ENCODE measurements around the gene SH3BP4. TPM values are rescaled to one million over a fixed set of nuclear protein-coding genes. Genes with fewer than 3 reads are reported as not detected.

Gene SH3BP4
- total and polyA plus RNA-seq, 2 of the 13 experiments (the other 11 are each of a cell fraction or from before 2014, with no cell fraction given), result 34.6 to 99.1 TPM

DNA sequence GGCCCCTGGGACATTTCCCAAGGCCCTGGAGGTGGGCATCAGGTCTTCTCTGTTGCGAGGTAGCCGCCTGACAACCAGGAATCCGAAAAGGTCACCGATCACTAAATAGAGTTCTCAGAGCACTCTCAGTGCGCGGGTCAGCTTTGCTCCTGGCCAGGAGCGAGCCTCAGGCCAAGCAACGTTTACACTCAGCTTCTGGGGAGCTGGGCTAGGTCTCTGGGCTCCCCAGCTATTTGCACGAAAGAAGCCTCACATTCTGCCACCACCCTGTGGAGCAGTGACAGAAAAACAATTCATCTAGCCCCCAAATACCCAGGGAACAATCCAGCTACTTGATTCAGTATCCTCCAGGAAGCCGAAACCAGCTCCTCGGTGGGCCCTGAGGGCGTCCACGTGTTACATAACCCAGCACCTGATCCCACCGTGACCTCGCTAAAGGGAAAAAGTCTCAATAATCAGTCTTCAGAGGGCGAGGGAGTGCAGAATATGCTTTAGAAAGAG is 3.3 kb downstream of the SH3BP4 start:
- peaks cover 61% of the 10 kb centered on the region for H4K20me1 ChIP-seq (ENCODE audit: insufficient read depth, low read length)
- no peak for ATAC-seq
- H3K36me3 ChIP-seq (replicated peaks in 1 of 2; ENCODE audit: control insufficient read depth in 1 of 2, insufficient read depth in 2 of 2, low read length in 2 of 2), result peaks cover 4 to 24% of the 10 kb centered on the region in 2 experiments; a peak in 4 of 5 replicates
- peaks cover 81% of the 10 kb centered on the region for H3K4me1 ChIP-seq (ENCODE audit: insufficient read depth, low read length)
- 76% methylated on average over 16 of the region's 16 CpGs for WGBS (ENCODE audit: low lambda C conversion rate)
- in situ Hi-C loops (cut with HindIII; ENCODE audit: extremely low pct_ligation_motif_present, low pct_unique_long_range_greater_than_20kb), result no loop called here
- no peak for DNase-seq (ENCODE audit: low spot score)
- ChIA-PET POLR2A (interaction anchor here (0.7 to 8.7 kb wide), 9 partner anchors 10 to 279 kb away, joined by 3 to 53 read pairs (median 5); no protein-coding TSS in a partner anchor), CTCF (ENCODE audit: low intra/inter-chr PET ratio, low total read pairs) (no interaction called here)
- no TSS peak for BruUV-seq (replicated peaks)
- H3K4me3 ChIP-seq (replicated peaks in 1 of 3; ENCODE audit: insufficient read depth in 1 of 3, low read depth in 2 of 3, low read length in 3 of 3), result peak overlapping the region; percentile 74 to 93 (median 76)
- H3K4me2 ChIP-seq (ENCODE audit: low read depth, low read length), result peak overlapping the region; percentile 92
- H2AFZ ChIP-seq (ENCODE audit: low read length), result no peak overlapping the region
- no peaks in the 10 kb centered on the region; a peak in 2 of 5 replicates for H3K27me3 ChIP-seq (ENCODE audit: control insufficient read depth in 1 of 2, insufficient read depth in 2 of 2, low read length in 2 of 2)
- H3K79me2 ChIP-seq (ENCODE audit: insufficient read depth, low read length), result peaks cover 80% of the 10 kb centered on the region
- peak overlapping the region; percentile 78; the same call in 1 of the 2 replicates for H3K9ac ChIP-seq (ENCODE audit: insufficient read depth, low read depth, low read length)
- H3K27ac ChIP-seq (ENCODE audit: extremely low read length, insufficient read depth, low read length), result peak overlapping the region; percentile 56
- no peaks in the 10 kb centered on the region for H3K9me3 ChIP-seq (ENCODE audit: low read length)
- intact Hi-C loops (cut with micrococcal nuclease; ENCODE audit: unreplicated experiment), result loop anchor here (2.0 kb wide), 3 partner anchors 22 to 404 kb away; no protein-coding TSS in a partner anchor
- FAIRE-seq, result no peak
- TF ChIP-seq ZNF20 (CRISPR knock-in tag; IDR thresholded peaks at IDR 0.05) (no peak), PHF8 (CRISPR knock-in tag; IDR thresholded peaks at IDR 0.05) (peak; percentile 3; the same call in 1 of the 2 replicates), TBX2 (CRISPR knock-in tag; IDR thresholded peaks at IDR 0.05; ENCODE audit: borderline replicate concordance) (0 out of 2 replicates have a peak, but pooled peaks have one; percentile 10), FOXK2 (IDR thresholded peaks at IDR 0.05) (no peak), POLR2AphosphoS5 (IDR thresholded peaks at IDR 0.05; ENCODE audit: low read depth, low read length) (0 out of 2 replicates have a peak, but pooled peaks have one; percentile 27), ZNF605 (CRISPR knock-in tag; IDR thresholded peaks at IDR 0.05) (0 out of 2 replicates have a peak, but pooled peaks have one; percentile 34), SAP130 (CRISPR knock-in tag; IDR thresholded peaks at IDR 0.05; ENCODE audit: low read depth) (0 out of 2 replicates have a peak, but pooled peaks have one; percentile 3), REXO4 (CRISPR knock-in tag; IDR thresholded peaks at IDR 0.05; ENCODE audit: borderline replicate concordance) (no peak), ZBTB38 (CRISPR knock-in tag; IDR thresholded peaks at IDR 0.05) (peak; percentile 99), ZSCAN22 (CRISPR knock-in tag; IDR thresholded peaks at IDR 0.05) (no peak), SMYD3 (CRISPR knock-in tag; IDR thresholded peaks at IDR 0.05) (0 out of 2 replicates have a peak, but pooled peaks have one; percentile 44), GLI4 (CRISPR knock-in tag; IDR thresholded peaks at IDR 0.05; ENCODE audit: borderline replicate concordance) (no peak), ZNF263 (CRISPR knock-in tag; IDR thresholded peaks at IDR 0.05) (0 out of 2 replicates have a peak, but pooled peaks have one; percentile 1), ATM (IDR thresholded peaks at IDR 0.05; ENCODE audit: borderline replicate concordance) (no peak), MTA1 (CRISPR knock-in tag; IDR thresholded peaks at IDR 0.05; ENCODE audit: borderline replicate concordance) (peak; percentile 51; the same call in 1 of the 2 replicates)
- TF ChIP-seq, protein P1, sequence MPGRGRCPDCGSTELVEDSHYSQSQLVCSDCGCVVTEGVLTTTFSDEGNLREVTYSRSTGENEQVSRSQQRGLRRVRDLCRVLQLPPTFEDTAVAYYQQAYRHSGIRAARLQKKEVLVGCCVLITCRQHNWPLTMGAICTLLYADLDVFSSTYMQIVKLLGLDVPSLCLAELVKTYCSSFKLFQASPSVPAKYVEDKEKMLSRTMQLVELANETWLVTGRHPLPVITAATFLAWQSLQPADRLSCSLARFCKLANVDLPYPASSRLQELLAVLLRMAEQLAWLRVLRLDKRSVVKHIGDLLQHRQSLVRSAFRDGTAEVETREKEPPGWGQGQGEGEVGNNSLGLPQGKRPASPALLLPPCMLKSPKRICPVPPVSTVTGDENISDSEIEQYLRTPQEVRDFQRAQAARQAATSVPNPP (CRISPR knock-in tag; IDR thresholded peaks at IDR 0.05), result no peak
- TF ChIP-seq, protein P2, sequence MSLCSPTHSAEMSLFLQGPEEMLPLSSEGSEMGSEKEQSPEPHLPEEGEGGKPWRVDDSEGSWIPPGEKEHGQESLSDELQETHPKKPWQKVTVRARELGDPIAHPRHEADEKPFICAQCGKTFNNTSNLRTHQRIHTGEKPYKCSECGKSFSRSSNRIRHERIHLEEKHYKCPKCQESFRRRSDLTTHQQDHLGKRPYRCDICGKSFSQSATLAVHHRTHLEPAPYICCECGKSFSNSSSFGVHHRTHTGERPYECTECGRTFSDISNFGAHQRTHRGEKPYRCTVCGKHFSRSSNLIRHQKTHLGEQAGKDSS (CRISPR knock-in tag; IDR thresholded peaks at IDR 0.05; ENCODE audit: borderline replicate concordance, low read depth), result peak; percentile 34; the same call in 1 of the 2 replicates
- TF ChIP-seq, protein P3, sequence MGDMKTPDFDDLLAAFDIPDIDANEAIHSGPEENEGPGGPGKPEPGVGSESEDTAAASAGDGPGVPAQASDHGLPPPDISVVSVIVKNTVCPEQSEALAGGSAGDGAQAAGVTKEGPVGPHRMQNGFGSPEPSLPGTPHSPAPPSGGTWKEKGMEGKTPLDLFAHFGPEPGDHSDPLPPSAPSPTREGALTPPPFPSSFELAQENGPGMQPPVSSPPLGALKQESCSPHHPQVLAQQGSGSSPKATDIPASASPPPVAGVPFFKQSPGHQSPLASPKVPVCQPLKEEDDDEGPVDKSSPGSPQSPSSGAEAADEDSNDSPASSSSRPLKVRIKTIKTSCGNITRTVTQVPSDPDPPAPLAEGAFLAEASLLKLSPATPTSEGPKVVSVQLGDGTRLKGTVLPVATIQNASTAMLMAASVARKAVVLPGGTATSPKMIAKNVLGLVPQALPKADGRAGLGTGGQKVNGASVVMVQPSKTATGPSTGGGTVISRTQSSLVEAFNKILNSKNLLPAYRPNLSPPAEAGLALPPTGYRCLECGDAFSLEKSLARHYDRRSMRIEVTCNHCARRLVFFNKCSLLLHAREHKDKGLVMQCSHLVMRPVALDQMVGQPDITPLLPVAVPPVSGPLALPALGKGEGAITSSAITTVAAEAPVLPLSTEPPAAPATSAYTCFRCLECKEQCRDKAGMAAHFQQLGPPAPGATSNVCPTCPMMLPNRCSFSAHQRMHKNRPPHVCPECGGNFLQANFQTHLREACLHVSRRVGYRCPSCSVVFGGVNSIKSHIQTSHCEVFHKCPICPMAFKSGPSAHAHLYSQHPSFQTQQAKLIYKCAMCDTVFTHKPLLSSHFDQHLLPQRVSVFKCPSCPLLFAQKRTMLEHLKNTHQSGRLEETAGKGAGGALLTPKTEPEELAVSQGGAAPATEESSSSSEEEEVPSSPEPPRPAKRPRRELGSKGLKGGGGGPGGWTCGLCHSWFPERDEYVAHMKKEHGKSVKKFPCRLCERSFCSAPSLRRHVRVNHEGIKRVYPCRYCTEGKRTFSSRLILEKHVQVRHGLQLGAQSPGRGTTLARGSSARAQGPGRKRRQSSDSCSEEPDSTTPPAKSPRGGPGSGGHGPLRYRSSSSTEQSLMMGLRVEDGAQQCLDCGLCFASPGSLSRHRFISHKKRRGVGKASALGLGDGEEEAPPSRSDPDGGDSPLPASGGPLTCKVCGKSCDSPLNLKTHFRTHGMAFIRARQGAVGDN (CRISPR knock-in tag; IDR thresholded peaks at IDR 0.05), result peak; percentile 64

All from HepG2 (cell line).